GM18909 (cell line): ENCODE results near the gene LRRC56.

ENCODE experiments used
- ATAC-seq: cut with Tn5 transposase; IDR thresholded peaks from one replicate; pipeline ENCODE4 v1.9.1; 2021; ENCODE audit warnings: mild to moderate bottlenecking; ENCODE audit not compliant: unreplicated experiment, poor library complexity

The LRRC56 gene

DNA sequence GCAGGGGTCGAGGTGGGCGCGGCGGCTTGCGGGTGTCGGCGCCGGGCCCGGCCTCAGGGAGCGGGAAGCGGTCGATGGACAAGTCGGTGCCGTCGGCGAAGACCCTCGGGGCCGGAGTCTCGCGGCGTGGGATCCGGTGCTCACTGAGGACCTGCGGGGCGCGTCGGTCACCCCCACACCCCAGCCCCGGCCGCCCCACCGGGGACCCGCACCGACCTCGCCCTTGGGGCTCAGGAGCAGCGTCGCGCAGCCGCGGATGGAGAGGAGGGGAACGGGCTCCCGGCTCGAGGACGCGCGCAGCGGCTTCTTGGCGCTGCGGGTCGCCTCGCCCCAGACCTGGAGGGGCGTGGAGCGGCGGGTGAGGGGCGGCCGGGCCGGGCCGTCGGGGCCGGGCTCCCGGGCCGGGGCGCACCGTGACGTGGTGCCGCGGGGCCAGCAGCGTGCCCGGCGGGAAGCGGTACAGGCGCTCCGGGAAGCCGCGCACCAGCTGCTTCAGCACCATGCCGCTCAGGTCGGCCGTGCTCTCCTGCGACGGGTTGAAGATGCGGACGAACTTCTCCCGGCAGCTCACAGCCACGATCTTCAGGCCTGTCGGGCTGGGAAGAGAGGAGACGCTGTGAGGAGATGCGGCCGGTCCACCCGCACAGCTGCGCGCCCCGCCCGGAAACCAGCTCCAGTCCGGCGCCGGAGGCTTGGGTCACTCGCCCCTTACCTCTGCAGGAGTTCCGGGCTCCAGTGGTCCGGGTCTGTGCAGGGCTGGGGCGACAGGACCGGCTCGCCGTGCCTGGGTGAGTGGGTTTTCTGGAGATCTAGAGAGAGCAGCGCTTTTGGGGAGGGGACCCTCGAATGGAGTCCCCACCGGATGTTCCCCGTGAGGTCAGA lies 18.7 kb downstream of the LRRC56 start:
- ATAC-seq, result no peak

DNA sequence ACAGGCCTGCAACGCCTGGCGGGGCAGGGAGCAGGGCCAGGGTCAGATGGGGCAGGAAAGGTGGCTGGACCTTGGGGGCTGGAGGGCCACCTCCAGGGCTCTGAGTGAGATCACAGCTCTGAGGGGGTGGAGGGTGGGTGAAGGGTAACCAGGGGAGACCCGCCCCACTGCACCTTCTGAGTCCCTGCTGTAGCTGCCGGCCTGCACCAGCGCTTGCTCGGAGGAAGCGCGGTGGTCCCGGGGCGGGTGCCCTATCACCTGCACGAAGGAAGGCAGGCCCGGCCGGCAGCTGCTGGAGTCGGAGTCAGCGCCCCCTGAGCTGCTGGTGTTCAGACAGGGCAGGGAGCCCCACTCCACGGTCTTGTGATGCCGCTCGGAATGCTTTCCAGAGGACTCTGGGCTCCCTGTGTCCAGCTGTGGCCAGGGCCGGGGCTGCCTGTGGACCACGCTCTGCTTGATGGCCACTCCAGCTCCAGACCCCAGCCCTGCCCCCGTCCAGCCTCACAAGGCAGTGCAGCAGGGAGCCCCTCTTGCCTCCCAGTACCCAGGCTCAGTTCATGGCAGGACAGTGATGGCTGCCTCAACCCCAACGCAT lies 19.4 kb downstream of the LRRC56 start:
- ATAC-seq, result no peak

DNA sequence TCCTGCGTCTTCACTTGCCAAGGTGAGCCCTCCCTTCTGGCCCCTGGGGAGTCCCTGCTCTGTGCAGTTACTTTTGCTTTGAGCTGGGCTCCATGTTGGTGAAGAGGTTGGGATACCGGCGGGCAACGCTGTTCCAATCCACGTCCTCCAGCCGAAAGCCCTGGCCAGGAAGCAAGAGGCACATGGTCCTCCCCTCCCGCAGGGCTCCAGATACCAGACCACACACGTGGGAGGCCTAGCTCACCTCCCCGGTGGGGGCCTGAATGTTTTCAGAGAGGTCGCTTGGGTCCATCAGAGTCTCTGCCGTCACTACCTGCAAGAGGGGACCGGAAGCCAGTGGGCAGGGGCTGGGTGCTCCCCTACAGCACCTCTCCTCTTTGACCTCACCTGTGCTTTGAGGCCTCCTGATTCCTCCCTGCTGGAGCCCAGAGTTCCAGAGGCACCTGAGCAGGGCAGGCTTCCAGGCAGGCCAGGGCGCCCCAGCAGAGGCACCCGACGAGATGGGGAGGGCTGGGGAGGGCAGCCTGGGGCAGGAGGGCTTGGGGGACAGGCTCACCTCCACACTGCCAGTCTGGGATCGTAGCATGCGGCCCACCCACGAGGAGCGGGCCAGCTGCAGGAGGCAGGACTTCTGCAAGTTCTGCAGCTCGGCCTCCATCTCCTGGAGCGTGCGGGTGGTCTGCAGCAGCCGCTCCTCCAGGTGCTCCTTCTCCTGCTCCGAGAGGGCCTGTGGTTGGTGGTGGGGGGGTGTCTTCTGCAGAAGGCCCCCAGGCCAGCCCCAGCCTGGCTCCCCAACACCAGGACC lies 20.2 kb downstream of the LRRC56 start:
- no peak for ATAC-seq

DNA sequence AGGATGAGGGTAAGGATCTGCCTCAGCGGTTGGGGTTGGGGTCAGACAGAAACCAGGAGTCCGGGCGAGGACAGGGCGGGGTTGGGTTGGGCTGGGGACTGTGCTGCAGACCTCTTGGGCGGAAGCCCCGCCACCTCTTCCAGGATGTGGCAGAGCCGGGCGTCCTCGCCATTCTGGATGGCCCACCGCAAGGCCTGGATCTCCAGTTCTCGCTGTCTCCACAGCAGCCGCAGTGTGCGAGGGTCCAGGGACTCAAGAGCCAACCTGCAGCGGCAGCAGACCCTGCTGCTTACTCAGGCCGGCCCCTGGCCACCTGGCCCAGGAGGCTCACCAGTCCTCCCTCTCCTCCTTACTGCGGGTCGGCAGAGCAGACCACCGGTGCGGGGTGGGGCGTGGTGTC lies 21.2 kb downstream of the LRRC56 start:
- ATAC-seq, result no peak

DNA sequence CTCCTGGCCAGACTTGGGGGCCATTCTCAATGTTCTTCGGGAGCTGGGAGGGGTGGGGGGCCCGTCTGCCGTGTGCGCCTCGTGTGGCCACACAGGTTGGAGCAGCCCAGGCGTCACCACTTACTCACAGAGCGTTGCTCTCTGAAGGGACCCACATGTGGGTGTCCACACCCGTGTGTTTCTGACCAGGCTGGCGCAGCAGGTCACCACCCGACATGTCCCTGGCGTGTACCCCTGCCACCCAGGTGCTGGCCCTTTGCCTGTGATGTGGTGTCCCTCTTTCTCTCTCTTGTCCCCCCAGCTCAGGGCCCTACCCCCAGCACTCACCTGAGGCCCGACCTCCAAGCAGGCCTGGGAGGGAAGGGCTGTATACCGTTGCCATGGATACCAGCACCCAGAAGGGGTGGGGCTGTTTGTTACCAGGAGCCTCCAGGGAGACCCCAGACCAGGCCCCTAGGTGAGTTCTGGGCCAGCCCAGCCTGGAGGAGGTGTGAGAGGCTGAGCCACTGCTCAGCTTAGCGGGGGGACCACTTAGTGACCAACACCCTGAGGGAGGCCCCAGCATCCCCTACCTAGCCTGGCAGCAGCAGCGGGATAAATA lies 21.8 kb downstream of the LRRC56 start:
- ATAC-seq, result no peak

DNA sequence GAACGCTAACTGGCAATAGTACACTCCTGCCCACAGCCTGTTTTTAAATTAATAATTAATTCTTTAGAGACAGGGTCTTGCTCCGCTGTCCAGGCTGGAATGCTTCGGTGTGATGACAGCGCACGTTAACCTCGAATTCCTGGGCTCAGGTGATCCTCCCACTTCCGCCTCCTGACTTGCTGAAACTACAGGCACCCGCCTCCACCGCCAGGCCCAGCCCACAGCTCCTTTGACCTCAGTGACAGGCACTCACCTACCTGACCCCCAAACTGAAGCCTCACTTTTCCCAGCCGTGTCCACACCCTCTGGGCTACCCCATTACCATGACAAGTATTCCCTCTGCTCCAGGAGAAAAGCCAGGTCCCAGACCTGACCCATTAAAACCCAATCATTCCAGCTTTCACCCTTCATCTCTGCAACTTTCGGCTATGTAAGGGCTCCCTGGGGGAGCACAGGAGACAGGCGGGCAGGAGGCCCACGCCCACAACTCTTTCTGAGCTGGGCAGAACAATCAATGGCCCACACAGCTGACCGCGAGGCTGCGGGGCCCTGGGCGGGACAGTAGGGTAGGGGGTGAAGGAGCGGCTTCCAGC lies 22.5 kb downstream of the LRRC56 start:
- ATAC-seq, result no peak

DNA sequence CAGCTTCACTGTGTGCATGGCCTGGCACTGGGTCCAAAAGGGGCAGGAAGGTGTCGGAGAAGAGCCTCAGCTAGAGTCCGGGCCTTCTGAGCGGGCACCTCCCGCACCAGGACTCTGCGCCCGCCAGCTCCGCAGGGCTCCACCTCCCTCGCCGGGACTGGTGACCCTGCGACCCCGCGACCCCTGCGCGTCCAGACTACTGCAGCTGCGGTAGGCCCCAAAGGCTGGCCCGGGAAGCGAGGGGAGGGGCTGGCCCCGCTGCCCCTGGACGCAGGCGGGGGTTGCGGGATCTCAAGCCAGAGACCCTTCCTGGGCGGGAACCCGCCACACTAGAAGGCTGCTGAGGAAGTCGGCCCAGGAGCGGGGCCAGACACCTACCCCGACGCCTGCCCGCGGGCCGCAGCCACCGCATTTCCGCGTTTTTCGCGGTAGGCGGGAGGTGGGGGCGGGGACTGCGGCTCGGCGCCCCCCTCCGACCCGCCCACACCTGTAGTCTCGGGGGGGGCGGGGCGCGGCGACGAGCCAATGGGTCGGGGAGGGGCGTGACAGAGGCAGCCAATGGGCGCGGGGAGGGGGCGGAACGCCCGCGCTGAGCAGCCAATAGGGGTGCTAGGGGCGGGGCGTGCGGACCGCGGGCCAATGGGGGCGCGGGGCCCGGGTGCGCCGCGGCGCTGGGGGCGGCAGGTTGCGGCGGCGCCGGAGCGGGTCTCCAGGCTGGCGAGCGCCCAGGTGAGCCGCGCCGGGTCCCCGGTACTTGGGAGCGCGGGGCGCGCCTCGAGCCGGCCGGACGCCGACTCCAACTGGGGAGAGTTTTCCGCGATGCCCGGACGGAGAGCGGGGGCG lies 23.2 kb downstream of the LRRC56 start, which contains the start of the genes LMNTD2 and RASSF7:
Gene LMNTD2, minus strand, starts transcription at position 434 of the 843 bp plus-strand sequence. Its CDS starts 22 bp downstream, at position 412.
Gene RASSF7, plus strand, starts transcription at position 666 of the 843 bp plus-strand sequence. CDS start 799 bp downstream, outside the sequence.
- peak; percentile 75 for ATAC-seq

DNA sequence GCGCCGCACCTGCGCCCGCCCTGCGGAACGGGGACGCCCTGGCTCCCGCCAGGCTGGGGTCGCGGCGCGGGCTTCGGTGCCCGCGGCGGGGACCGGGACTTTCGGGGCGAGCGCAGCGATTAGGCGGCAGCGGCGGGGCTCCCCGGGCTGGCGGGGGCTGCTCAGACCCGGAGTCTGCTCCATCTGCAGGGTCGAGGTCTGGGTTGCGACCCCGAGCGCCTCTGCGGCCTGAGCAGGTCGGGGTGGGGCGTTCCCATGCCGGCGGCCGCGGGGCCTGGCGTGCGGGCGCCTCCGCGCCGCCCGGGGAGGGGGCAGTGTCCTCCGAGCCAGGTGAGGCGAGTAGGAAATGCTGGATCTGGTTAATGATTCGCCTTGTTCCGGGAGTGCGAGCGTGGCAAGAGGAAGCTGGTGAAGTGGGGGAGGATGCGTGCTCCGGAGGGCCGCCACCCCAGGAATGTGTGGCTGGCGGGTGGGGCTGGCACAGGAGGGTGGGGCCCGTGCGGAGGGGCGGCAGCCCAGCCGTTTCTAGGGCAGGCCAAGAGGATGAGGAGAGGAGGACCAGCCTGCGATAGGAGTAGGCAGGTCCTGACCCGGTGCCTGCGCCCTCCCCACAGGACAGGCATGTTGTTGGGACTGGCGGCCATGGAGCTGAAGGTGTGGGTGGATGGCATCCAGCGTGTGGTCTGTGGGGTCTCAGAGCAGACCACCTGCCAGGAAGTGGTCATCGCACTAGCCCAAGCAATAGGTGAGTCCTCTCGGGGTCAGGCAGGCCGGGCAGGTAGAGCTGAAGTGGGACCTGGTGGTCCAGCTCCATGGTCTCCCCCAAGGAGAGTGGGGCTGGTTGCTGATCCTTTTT lies 24.0 kb downstream of the LRRC56 start:
- peak; percentile 31 for ATAC-seq

DNA sequence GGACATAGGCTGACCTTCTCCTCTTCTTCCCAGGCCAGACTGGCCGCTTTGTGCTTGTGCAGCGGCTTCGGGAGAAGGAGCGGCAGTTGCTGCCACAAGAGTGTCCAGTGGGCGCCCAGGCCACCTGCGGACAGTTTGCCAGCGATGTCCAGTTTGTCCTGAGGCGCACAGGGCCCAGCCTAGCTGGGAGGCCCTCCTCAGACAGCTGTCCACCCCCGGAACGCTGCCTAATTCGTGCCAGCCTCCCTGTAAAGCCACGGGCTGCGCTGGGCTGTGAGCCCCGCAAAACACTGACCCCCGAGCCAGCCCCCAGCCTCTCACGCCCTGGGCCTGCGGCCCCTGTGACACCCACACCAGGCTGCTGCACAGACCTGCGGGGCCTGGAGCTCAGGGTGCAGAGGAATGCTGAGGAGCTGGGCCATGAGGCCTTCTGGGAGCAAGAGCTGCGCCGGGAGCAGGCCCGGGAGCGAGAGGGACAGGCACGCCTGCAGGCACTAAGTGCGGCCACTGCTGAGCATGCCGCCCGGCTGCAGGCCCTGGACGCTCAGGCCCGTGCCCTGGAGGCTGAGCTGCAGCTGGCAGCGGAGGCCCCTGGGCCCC lies 24.8 kb downstream of the LRRC56 start:
- ATAC-seq, result no peak

DNA sequence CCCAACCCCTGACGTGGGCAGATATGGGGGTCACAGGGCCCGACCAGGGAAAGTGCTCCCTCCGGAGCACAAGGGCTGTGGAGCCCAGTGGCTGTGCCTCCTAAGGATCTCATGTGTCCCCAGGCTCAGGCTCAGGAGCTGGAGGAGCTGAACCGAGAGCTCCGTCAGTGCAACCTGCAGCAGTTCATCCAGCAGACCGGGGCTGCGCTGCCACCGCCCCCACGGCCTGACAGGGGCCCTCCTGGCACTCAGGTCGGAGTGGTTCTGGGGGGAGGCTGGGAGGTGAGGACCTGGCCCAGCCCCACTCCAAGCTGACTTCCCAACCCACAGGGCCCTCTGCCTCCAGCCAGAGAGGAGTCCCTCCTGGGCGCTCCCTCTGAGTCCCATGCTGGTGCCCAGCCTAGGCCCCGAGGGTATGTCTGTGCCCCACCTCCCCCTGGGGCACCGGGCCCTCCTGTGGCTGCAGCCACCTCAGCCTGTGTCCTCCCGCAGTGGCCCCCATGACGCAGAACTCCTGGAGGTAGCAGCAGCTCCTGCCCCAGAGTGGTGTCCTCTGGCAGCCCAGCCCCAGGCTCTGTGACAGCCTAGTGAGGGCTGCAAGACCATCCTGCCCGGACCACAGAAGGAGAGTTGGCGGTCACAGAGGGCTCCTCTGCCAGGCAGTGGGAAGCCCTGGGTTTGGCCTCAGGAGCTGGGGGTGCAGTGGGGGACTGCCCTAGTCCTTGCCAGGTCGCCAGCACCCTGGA lies 25.9 kb downstream of the LRRC56 start:
- no peak for ATAC-seq

DNA sequence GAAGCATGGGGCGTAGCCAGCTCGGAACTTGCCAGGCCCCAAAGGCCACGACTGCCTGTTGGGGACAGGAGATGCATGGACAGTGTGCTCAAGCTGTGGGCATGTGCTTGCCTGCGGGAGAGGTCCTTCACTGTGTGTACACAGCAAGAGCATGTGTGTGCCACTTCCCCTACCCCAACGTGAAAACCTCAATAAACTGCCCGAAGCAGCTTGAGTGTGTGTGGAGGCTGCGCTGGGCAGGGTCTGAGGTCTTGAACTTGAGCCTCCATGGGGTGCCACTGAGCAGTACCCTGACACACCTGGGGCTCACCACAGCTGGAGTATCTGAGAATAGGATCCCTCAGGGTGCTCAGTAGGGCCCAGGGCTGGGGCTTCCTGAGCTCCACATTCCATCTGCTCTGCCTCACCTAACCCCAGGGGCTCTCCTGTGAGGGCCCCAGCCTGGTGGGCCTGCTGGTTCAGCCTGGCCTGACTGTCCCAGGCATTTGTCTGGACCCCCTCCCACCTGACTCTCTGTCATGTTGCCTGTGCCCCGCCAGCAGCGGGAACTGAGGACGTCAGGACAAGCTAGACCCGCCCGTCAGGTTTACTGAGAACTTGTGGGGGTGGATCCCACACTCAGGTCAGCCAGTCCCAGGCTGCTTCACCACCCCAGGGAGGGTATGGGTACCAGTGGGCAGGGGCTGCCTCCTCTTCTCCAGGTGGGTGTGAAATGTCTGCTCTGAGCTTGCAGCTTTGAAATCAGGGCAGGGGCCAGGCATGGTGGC lies 26.7 kb downstream of the LRRC56 start:
- ATAC-seq, result no peak

DNA sequence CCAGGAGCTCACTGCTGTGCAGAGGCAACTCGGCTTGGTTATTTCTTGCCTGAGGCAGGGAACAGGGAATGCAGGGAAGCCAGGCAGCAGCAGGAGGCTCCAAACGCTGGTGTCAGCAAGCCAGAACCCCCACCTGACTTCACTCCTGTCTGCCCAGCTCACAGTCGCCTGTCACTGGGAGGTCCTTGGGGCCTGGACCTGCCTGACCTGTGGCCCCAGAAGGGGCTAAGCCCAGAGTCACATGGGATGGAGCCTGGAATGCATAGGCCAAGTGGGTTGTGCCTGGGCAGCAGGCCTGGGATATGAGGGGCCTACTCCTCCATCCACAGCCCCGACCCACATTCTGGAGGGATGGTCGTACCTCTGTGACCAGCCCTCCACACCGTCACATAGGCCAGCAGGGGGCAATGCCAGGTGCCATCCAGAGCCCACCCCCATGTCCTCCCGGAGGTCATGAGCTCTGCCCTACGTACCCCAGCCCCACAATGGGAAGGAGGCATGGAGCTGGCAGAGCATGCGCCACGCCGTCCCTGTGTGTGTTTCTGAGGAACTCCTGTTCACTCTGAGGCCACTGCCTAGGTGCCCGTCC lies 28.7 kb downstream of the LRRC56 start:
- no peak for ATAC-seq

DNA sequence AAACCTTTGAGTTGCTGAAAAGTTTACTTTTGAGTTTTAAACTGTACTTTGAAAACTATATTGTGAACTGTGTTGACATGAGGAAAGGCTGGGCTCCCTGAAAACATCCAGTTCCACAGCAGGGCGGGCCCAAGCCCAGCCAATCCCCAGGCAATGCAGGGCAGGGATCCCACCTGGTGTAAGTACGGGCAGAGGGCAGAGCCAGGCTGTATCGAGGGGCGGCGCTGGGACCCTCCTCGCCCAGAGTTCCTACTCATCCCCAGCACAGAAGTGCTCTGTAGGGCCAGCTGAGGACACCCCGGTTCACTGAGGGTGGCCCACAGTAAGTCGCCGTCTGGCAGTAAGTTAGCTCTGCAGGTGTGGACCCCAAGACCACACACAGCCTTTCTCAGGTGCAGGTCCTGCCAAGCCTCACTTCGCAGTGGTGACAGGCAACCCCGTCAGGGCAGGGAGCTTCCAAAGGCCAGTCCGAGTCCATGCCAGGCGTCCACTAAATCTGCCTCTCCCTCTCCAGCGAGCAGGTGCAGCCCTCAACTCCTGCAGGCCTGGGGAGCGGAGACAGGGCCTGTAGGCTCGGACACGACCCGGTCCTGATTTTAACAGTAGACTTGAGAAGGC lies 29.8 kb downstream of the LRRC56 start:
- no peak for ATAC-seq

DNA sequence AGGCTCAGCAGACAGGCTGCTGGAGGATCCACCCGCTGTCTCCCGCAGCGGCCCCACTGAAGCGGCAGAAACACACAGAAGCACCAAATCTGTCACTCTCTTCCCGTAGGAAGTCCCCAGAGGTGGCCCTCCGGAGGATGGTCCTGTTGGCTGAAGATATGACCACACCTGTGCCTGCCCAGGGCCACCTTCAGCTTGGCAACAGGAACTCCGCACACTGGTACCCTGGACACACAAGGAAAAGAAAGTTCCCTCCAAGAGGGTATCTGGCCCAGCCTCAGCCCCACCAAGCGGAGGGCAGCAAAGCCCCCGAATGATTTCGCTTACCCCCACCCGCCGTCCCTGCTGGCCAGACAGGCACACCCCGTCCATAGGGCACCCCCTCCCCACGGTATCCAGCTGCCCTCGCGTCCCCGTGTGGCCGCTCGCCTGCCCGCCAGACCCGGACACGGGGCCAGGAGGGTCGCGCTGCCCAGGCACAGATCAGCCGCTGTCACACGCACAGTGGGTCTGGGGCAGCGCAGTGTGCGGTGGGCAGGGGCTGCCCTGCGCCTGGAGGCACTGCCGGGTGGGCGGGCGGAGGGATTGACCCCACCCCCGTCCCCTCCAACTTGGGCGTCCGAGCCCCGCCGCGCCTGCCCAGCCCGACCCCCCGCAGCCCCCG lies 30.4 kb downstream of the LRRC56 start:
- peak; percentile 6 for ATAC-seq
